Measurements from ENCODE around the gene PAK3.

GRCh38 chrX:111114806-111115205, 18.8 kb downstream of the PAK3 start:
- TF ChIP-seq POLR2A (IDR thresholded peaks at IDR 0.05; ENCODE audit: low read length): no peak
- no peak for TF ChIP-seq GATA1 (IDR thresholded peaks at IDR 0.05; ENCODE audit: low read depth, low read length)
